ENCODE results near the gene ZNF598.

Gene ZNF598

GRCh38 chr16:1982991-1983543, 26.6 kb downstream of the ZNF598 start:
- H3K9me3 Mint-ChIP-seq: no peaks in the 10 kb centered on the region
- H3K27me3 Mint-ChIP-seq (ENCODE audit: low read depth): peaks cover 60% of the 10 kb centered on the region
- peak overlapping the region; percentile 24 to 76 (median 46) for H3K27ac Mint-ChIP-seq
- TF ChIP-seq, protein P1, sequence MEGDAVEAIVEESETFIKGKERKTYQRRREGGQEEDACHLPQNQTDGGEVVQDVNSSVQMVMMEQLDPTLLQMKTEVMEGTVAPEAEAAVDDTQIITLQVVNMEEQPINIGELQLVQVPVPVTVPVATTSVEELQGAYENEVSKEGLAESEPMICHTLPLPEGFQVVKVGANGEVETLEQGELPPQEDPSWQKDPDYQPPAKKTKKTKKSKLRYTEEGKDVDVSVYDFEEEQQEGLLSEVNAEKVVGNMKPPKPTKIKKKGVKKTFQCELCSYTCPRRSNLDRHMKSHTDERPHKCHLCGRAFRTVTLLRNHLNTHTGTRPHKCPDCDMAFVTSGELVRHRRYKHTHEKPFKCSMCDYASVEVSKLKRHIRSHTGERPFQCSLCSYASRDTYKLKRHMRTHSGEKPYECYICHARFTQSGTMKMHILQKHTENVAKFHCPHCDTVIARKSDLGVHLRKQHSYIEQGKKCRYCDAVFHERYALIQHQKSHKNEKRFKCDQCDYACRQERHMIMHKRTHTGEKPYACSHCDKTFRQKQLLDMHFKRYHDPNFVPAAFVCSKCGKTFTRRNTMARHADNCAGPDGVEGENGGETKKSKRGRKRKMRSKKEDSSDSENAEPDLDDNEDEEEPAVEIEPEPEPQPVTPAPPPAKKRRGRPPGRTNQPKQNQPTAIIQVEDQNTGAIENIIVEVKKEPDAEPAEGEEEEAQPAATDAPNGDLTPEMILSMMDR (IDR thresholded peaks at IDR 0.05; ENCODE audit: unreplicated experiment in 3 of 3): no peak
- H3K4me1 Mint-ChIP-seq: peaks cover 25% of the 10 kb centered on the region
- H3K4me3 Mint-ChIP-seq: peak overlapping the region; percentile 80 to 88 (median 84)
- peaks cover 8% of the 10 kb centered on the region for H3K36me3 Mint-ChIP-seq (ENCODE audit: low read depth)

DNA sequence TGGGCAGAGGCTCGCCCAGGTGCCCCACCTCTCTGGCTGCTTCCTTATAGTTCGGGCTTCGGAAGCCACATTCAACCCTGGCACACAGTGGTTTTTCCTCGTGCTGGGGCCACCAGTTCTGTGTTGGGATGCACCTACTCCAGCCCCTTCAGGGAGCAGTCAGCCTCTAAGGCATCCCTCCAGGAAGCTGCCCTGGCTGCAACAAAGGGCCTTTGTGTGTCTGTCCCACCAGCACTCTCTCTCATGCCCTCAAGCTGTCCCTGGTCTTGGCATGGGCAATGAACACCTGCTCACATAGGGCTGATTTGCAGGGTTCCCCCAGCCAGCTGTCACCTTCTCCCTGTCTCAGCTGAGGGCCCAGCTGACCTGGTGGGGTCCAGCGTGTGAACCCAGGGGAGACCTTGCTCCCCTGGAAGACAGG, 27.6 kb downstream of the ZNF598 start:
- no peaks in the 10 kb centered on the region for H3K9me3 Mint-ChIP-seq
- H3K27ac Mint-ChIP-seq: no peak overlapping the region
- TF ChIP-seq, protein P1 (IDR thresholded peaks at IDR 0.05; ENCODE audit: unreplicated experiment in 3 of 3): no peak
- H3K4me3 Mint-ChIP-seq: peak overlapping the region in 1 of 3 experiments; percentile 84
- H3K27me3 Mint-ChIP-seq (ENCODE audit: low read depth): peaks cover 55% of the 10 kb centered on the region
- H3K4me1 Mint-ChIP-seq: peaks cover 25% of the 10 kb centered on the region
- peaks cover 11% of the 10 kb centered on the region for H3K36me3 Mint-ChIP-seq (ENCODE audit: low read depth)

- Mint-ChIP-seq H3K27me3 (ENCODE audit: low read depth) (peaks cover 51% of the 10 kb centered on the region), H3K27ac (no peak within 1 kb of the TSS), H3K9me3 (no peaks in the 10 kb centered on the region), H3K4me1 (peaks cover 25% of the 10 kb centered on the region), H3K36me3 (ENCODE audit: low read depth) (peaks cover 5% of the 10 kb centered on the region), H3K4me3 (peak within 1 kb of the TSS; percentile 57 to 84 (median 62))
- TF ChIP-seq, protein P1 (IDR thresholded peaks at IDR 0.05; ENCODE audit: unreplicated experiment in 3 of 3): no peak
Observed at GRCh38 chr16:1981398-1981836, 28.2 kb downstream of the ZNF598 start, which contains the start of gene NOXO1. TSS of gene NOXO1 (minus strand) at chr16:1981469. CDS start at chr16:1981179, 290 bp downstream.

- peaks cover 25% of the 10 kb centered on the region for H3K4me1 Mint-ChIP-seq
- no peak overlapping the region for H3K27ac Mint-ChIP-seq
- no peaks in the 10 kb centered on the region for H3K9me3 Mint-ChIP-seq
- TF ChIP-seq, protein P1 (IDR thresholded peaks at IDR 0.05; ENCODE audit: unreplicated experiment in 3 of 3): no peak
- peaks cover 3% of the 10 kb centered on the region for H3K36me3 Mint-ChIP-seq (ENCODE audit: low read depth)
- H3K4me3 Mint-ChIP-seq: peak overlapping the region in 1 of 3 experiments; percentile 20
- H3K27me3 Mint-ChIP-seq (ENCODE audit: low read depth): peaks cover 51% of the 10 kb centered on the region
Observed at GRCh38 chr16:1980770-1981087, 28.9 kb downstream of the ZNF598 start.

DNA sequence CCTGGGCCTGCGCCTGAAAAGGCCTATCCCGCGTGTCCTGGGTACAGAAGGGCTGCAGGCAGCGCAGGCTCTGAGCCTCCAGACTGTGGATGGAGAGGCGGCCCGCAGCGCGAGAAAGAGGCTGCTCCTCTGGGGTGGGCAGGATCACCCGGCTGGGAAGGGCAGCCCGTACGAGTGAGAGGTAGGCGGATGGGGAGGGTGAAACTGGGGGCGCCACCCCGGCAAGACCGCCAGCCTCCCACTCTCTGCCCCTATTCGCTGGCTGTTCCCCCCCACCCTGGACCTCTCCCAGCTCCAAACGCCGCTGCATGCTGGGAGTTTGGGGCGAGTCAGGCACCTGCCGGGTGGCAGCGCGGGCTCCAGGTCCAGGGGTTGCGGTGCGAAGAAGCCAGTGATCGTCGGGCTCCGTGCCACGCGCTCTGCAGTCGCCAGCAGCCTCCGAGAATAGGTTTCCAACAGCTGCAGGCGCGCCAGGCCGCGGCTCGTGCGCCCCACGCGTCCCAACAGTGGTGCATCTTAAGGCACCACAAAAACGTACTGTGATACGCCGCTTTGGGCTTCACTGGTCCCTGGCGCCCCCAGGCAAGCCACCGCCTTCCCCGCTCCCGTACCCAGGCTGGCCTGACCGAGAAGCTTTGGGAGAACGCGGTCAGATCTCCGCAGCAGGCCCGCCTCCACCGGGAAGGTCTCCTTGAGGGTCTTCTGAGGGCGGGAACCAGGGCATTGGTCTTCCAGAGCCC, 29.4 kb downstream of the ZNF598 start:
- H3K4me1 Mint-ChIP-seq: peaks cover 25% of the 10 kb centered on the region

More for the DNA sequence above, 29.4 kb downstream of the ZNF598 start:
- peak overlapping the region in 1 of 3 experiments; percentile 20 for H3K4me3 Mint-ChIP-seq
- no peak overlapping the region for H3K27ac Mint-ChIP-seq
- TF ChIP-seq, protein P1 (IDR thresholded peaks at IDR 0.05; ENCODE audit: unreplicated experiment in 3 of 3): no peak
- H3K36me3 Mint-ChIP-seq (ENCODE audit: low read depth): peaks cover 3% of the 10 kb centered on the region
- peaks cover 51% of the 10 kb centered on the region for H3K27me3 Mint-ChIP-seq (ENCODE audit: low read depth)
- no peaks in the 10 kb centered on the region for H3K9me3 Mint-ChIP-seq

Measured in nephron (organoid).